Measurements from ENCODE around the gene SMC3. TPM values are rescaled to one million over a fixed set of nuclear protein-coding genes. Genes with fewer than 3 reads are reported as not detected.

SMC3 gene
- total RNA-seq (10 to 100 TPM; 16.8 to 34.6 (median 23.1) TPM), polyA plus RNA-seq (10 to 100 TPM in 2 of 3 donors, 1 to 10 TPM in 1; 10.0 to 38.8 (median 14.8) TPM)
- long read RNA-seq, donor 1, partial matches to known transcripts = 6 of 6 reads
- long read RNA-seq, donor 1, other reads (novel, unspliced or antisense) = 0 of 6 reads
- long read RNA-seq, donor 2, partial matches to known transcripts = 6 of 6 reads
- long read RNA-seq, donor 2, other reads (novel, unspliced or antisense) = 0 of 6 reads
- long read RNA-seq, donor 3 = 0 reads
- long read RNA-seq, donor 4, full-length matches to known transcripts = 1 of 45 reads
- long read RNA-seq, donor 4, partial matches to known transcripts = 39 of 45 reads
- long read RNA-seq, donor 4, other reads (novel, unspliced or antisense) = 5 of 45 reads
- long read RNA-seq, donor 5, full-length matches to known transcripts = 70 of 74 reads
- long read RNA-seq, donor 5, partial matches to known transcripts = 4 of 74 reads
- long read RNA-seq, donor 5, other reads (novel, unspliced or antisense) = 0 of 74 reads
- long read RNA-seq, donor 6, partial matches to known transcripts = 36 of 37 reads
- long read RNA-seq, donor 6, other reads (novel, unspliced or antisense) = 1 of 37 reads
- long read RNA-seq, donor 7 = 0 reads
- long read RNA-seq, donor 8, full-length matches to known transcripts = 2 of 8 reads
- long read RNA-seq, donor 8, partial matches to known transcripts = 6 of 8 reads
- long read RNA-seq, donor 8, other reads (novel, unspliced or antisense) = 0 of 8 reads
- long read RNA-seq, donor 9 = 0 reads
- long read RNA-seq, donor 10 = 0 reads

- H3K36me3 ChIP-seq (replicated peaks in 1 of 2) = no peaks in the 10 kb centered on the region
- DNase-seq = peak; percentile 92 to 96 (median 94)
- intact Hi-C loops (cut with DNase I) = no loop called here
Measured at GRCh38 chr10:110567201-110568054, at the start of gene SMC3. TSS of gene SMC3 (plus strand) at chr10:110567695. CDS start at chr10:110567817, 122 bp downstream.

DNA sequence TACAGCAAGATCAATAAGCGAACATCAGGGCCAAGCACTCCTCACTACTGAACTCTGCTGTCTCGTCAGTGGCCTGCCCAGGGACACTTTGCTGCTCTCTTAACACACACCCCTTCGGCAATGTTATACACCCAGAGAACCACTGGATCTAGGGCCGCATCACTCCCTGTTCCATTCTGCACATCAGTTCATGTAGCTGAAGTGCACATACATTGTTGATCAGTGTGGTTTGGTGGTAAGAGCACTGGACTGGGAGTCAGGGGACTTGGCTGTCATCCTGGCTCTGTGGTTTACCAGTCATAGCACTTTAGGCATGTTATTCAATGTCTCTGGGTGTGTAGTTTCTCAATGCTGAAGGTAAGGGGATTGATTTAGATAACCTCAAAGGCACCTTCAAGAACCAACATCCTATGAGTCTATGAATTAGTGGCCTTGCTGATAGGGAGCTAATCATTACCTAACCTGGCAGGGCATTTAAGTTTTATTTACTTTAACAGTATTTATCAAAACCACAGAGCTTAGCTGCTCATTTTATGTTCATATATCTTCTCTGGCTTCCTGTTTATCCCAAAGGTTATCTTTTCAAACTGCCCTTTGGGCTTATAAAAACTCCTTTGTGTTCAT, 45.0 kb upstream of the SMC3 start:
- H3K27ac ChIP-seq = no peak overlapping the region
- TF ChIP-seq POLR2A (IDR thresholded peaks at IDR 0.05) = no peak
- TF ChIP-seq, protein P1, sequence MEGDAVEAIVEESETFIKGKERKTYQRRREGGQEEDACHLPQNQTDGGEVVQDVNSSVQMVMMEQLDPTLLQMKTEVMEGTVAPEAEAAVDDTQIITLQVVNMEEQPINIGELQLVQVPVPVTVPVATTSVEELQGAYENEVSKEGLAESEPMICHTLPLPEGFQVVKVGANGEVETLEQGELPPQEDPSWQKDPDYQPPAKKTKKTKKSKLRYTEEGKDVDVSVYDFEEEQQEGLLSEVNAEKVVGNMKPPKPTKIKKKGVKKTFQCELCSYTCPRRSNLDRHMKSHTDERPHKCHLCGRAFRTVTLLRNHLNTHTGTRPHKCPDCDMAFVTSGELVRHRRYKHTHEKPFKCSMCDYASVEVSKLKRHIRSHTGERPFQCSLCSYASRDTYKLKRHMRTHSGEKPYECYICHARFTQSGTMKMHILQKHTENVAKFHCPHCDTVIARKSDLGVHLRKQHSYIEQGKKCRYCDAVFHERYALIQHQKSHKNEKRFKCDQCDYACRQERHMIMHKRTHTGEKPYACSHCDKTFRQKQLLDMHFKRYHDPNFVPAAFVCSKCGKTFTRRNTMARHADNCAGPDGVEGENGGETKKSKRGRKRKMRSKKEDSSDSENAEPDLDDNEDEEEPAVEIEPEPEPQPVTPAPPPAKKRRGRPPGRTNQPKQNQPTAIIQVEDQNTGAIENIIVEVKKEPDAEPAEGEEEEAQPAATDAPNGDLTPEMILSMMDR (IDR thresholded peaks at IDR 0.05) = no peak
- H3K27me3 ChIP-seq = no peaks in the 10 kb centered on the region
- no peaks in the 10 kb centered on the region for H3K36me3 ChIP-seq (replicated peaks in 1 of 2)
- no peaks in the 10 kb centered on the region for H3K4me1 ChIP-seq (replicated peaks in 1 of 2)
- no peaks in the 10 kb centered on the region for H3K9me3 ChIP-seq (replicated peaks in 1 of 3)
- no peak overlapping the region for H3K4me3 ChIP-seq
- DNase-seq = peak in 1 of 7 donors; percentile 10
- 87 to 95% (median 90%) methylated on average over 4 of the region's 4 CpGs for WGBS, 4 donors
- intact Hi-C loops (cut with DNase I) = no loop called here

More at GRCh38 chr10:110567201-110568054, at the start of gene SMC3:
- peak within 1 kb of the TSS; percentile 29 to 92 (median 87) for H3K27ac ChIP-seq
- H3K4me3 ChIP-seq = peak within 1 kb of the TSS; percentile 75 to 100 (median 96)
- no peaks in the 10 kb centered on the region for H3K9me3 ChIP-seq (replicated peaks in 1 of 3)
- H3K4me1 ChIP-seq (replicated peaks in 1 of 2) = peaks cover 0 to 34% of the 10 kb centered on the region in 2 donors
- peak in 1 of 2 donors; percentile 50 for TF ChIP-seq POLR2A (IDR thresholded peaks at IDR 0.05)
- TF ChIP-seq, protein P1 (IDR thresholded peaks at IDR 0.05) = no peak
- WGBS, 4 donors = 0 to 1% (median 0%) methylated on average over 18 to 64 of the region's 64 CpGs
- H3K27me3 ChIP-seq = no peaks in the 10 kb centered on the region

DNA sequence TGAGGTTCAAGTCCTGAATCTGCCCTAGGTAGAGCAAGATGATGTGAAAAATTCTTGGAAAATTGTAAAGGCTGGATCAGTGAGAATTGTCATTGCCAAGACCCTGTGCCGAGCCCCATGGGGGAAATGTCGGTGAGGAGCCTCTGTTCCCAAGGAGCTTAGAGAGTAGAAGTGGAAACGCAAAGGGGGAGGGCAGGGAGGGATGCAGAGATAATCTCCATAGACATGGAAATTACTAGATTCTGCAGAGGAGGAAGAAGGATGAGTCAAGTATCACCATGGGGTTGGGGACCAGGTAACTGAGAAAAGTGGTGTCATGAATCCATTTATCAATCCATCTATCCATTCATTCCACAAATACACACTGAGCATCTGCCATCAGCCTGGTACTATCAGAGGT, 43.8 kb upstream of the SMC3 start:
- no peaks in the 10 kb centered on the region for H3K4me1 ChIP-seq (replicated peaks in 1 of 2)
- DNase-seq = peak in 1 of 7 donors; percentile 2
- H3K9me3 ChIP-seq (replicated peaks in 1 of 3) = no peaks in the 10 kb centered on the region
- H3K27ac ChIP-seq = no peak overlapping the region
- no peaks in the 10 kb centered on the region for H3K27me3 ChIP-seq
- H3K36me3 ChIP-seq (replicated peaks in 1 of 2) = no peaks in the 10 kb centered on the region
- WGBS, 4 donors = 88 to 99% (median 95%) methylated on average over 3 of the region's 3 CpGs
- intact Hi-C loops (cut with DNase I) = no loop called here
- H3K4me3 ChIP-seq = no peak overlapping the region
- no peak for TF ChIP-seq POLR2A (IDR thresholded peaks at IDR 0.05)
- TF ChIP-seq, protein P1 (IDR thresholded peaks at IDR 0.05) = no peak
